SK-N-MC (cell line): Measurements from ENCODE around the gene APBA1.

Experiments
- EZH2 ChIP-seq: fragments of 200-600 bp; sonication (generic); IDR thresholded peaks from one replicate; pipeline ENCODE4 v1.6.1; 2017; ENCODE audit warnings: antibody characterized with exemption
- POLR2AphosphoS5 ChIP-seq: IDR thresholded peaks from 2 replicates; pipeline ENCODE4 v1.6.1; 2012; ENCODE audit warnings: mild to moderate bottlenecking, low read depth, low read length, borderline replicate concordance

- TF ChIP-seq EZH2 (no peak), POLR2AphosphoS5 (no peak)
Measured at GRCh38 chr9:69719983-69720382, 47.8 kb upstream of the APBA1 start.
